K562 (cell line): ENCODE results near the gene TMCC2.

Experiments
- ATF1 ChIP-seq, 2 experiments: fragments of 450-650 bp in 1 of 2; IDR thresholded peaks; 2 replicates each; pipeline ENCODE4 v1.6.1; 2016; ENCODE audit warnings: missing compliant biosample characterization in 1 of 2, missing genetic modification characterization in 1 of 2
- CTCF ChIP-seq, 3 experiments: IDR thresholded peaks in 2 of 3; conservative IDR thresholded peaks in 1 of 3; 2 replicates each; pipeline ENCODE4 v1.5.1; 2011 to 2012; ENCODE audit warnings: low read length in 3 of 3, mild to moderate bottlenecking in 3 of 3, control low read depth in 2 of 3, improper control_type of control experiment in 1 of 3, inconsistent platforms in 1 of 3, low read depth in 1 of 3, mixed read lengths in 1 of 3, moderate library complexity in 1 of 3; ENCODE audit not compliant: insufficient read depth in 2 of 3
- EZH2 ChIP-seq: IDR thresholded peaks from 2 replicates; pipeline ENCODE4 v1.6.1; 2012; ENCODE audit warnings: low read depth, mild to moderate bottlenecking, inconsistent platforms, low read length, borderline replicate concordance
- KLF10 ChIP-seq: fragments of 250-450 bp; sonication (Bioruptor Pico); IDR thresholded peaks from 2 replicates; pipeline ENCODE4 v1.6.1; 2021; ENCODE audit warnings: matching md5 sums
- MYNN ChIP-seq, 2 experiments: sonication (generic); formaldehyde crosslinking in 1 of 2; IDR thresholded peaks; 2 replicates each; pipeline versions ENCODE4 v1.5.0 to v1.6.1; 2016 to 2020; ENCODE audit warnings: antibody characterized with exemption in 1 of 2, missing genetic modification reagents in 1 of 2
- POLR2AphosphoS5 ChIP-seq: IDR thresholded peaks from 2 replicates; pipeline ENCODE4 v1.6.1; 2011; ENCODE audit warnings: mild to moderate bottlenecking, low read depth, low read length, moderate library complexity; ENCODE audit not compliant: control insufficient read depth, insufficient read depth
- U2AF2 ChIP-seq: fragments of 200-400 bp; formaldehyde crosslinking; optimal IDR thresholded peaks from 2 replicates; pipeline ENCODE3; 2017; ENCODE audit warnings: low read depth, mild to moderate bottlenecking, low read length
- ZNF740 ChIP-seq, 3 experiments: fragments of 200-800 bp in 1 of 3; sonication (Bioruptor generic) in 1 of 3; sonication (generic) in 1 of 3; formaldehyde crosslinking in 1 of 3; IDR thresholded peaks; 2 replicates each; pipeline versions ENCODE4 v1.6.1 to v1.8.0; 2016 to 2022; ENCODE audit warnings: mild to moderate bottlenecking in 2 of 3, missing compliant biosample characterization in 2 of 3, missing genetic modification characterization in 2 of 3, missing genetic modification reagents in 1 of 3

- no peak for TF ChIP-seq MYNN (IDR thresholded peaks at IDR 0.05)
- TF ChIP-seq MYNN (CRISPR knock-in tag; IDR thresholded peaks at IDR 0.05), result no peak
- no peak for TF ChIP-seq KLF10
- no peak for TF ChIP-seq CTCF (IDR thresholded peaks at IDR 0.05 in 2 of 3, conservative IDR thresholded peaks at IDR 0.05 in 1 of 3; ENCODE audit: insufficient read depth in 2 of 3, low read depth in 1 of 3, low read length in 3 of 3)
- no peak for TF ChIP-seq U2AF2
- TF ChIP-seq EZH2, result no peak
- no peak for TF ChIP-seq ATF1 (CRISPR knock-in tag; IDR thresholded peaks at IDR 0.05)
- TF ChIP-seq ATF1 (tag; IDR thresholded peaks at IDR 0.05), result no peak
- TF ChIP-seq POLR2AphosphoS5, result no peak
- TF ChIP-seq ZNF740 (CRISPR knock-in tag; IDR thresholded peaks at IDR 0.05), result 0 out of 2 replicates have a peak, but pooled peaks have one; percentile 45
- no peak for TF ChIP-seq ZNF740 (tag; IDR thresholded peaks at IDR 0.05)
Observed at GRCh38 chr1:205229916-205230700, 2.4 kb downstream of the TMCC2 start.
